ENCODE measurements around the gene ATP5ME.
"Not testable (repeated sequence)": the region's sequence is repeated elsewhere in the genome, so short reads cannot be mapped to it uniquely, and the experiment has no call there.

The ATP5ME gene

GRCh38 chr4:703336-704197 lies 29.5 kb upstream of the ATP5ME start:
- DNase-seq (ENCODE audit: extremely low read depth, low read depth) = no peak
- TF ChIP-seq CTCF (IDR thresholded peaks at IDR 0.05; ENCODE audit: low read depth, low read length) = no peak

GRCh38 chr4:702618-703048 lies 28.6 kb upstream of the ATP5ME start:
- no peak for TF ChIP-seq CTCF (IDR thresholded peaks at IDR 0.05; ENCODE audit: low read depth, low read length)
- no peak for DNase-seq (ENCODE audit: extremely low read depth, low read depth)

- TF ChIP-seq CTCF (IDR thresholded peaks at IDR 0.05; ENCODE audit: low read depth, low read length) = no peak
- DNase-seq (ENCODE audit: extremely low read depth, low read depth) = no peak
Measured at GRCh38 chr4:700587-701264, 26.6 kb upstream of the ATP5ME start.

GRCh38 chr4:699816-700580 lies 25.9 kb upstream of the ATP5ME start:
- DNase-seq (ENCODE audit: extremely low read depth, low read depth) = no peak
- TF ChIP-seq CTCF (IDR thresholded peaks at IDR 0.05; ENCODE audit: low read depth, low read length) = no peak

GRCh38 chr4:694341-694940 lies 20.4 kb upstream of the ATP5ME start:
- DNase-seq (ENCODE audit: extremely low read depth, low read depth) = not testable (repeated sequence)

- no peak for DNase-seq (ENCODE audit: extremely low read depth, low read depth)
- TF ChIP-seq CTCF (IDR thresholded peaks at IDR 0.05; ENCODE audit: low read depth, low read length) = no peak
Measured at GRCh38 chr4:692771-693554, 18.9 kb upstream of the ATP5ME start.

GRCh38 chr4:689723-690122 lies 15.6 kb upstream of the ATP5ME start:
- no peak for TF ChIP-seq CTCF (IDR thresholded peaks at IDR 0.05; ENCODE audit: low read depth, low read length)
- DNase-seq (ENCODE audit: extremely low read depth, low read depth) = no peak

Data from AG09319 (cell line).